GM21619 (cell line): ENCODE measurements around the gene NFE2.

Experiments
- ATAC-seq: cut with Tn5 transposase; IDR thresholded peaks from one replicate; pipeline ENCODE4 v1.9.1; 2021; ENCODE audit not compliant: unreplicated experiment

NFE2 gene

GRCh38 chr12:54306925-54307741, 6.3 kb upstream of the NFE2 start:
- ATAC-seq: no peak

- ATAC-seq: no peak
These were observed 3.5 kb upstream of the NFE2 start for GRCh38 chr12:54304187-54304810.

- no peak for ATAC-seq
These were observed 2.8 kb upstream of the NFE2 start for GRCh38 chr12:54303640-54304039.

- ATAC-seq: no peak
These were observed 723 bp upstream of the NFE2 start for GRCh38 chr12:54301428-54302048.

- ATAC-seq: no peak
These were observed 537 bp downstream of the NFE2 start for GRCh38 chr12:54300225-54300731.

- ATAC-seq: no peak
These were observed 1.1 kb downstream of the NFE2 start for GRCh38 chr12:54299515-54300224.

GRCh38 chr12:54298904-54299303, 1.9 kb downstream of the NFE2 start:
- ATAC-seq: no peak

GRCh38 chr12:54296393-54297099, 4.3 kb downstream of the NFE2 start:
- no peak for ATAC-seq

GRCh38 chr12:54294953-54295566, 5.8 kb downstream of the NFE2 start:
- ATAC-seq: no peak

GRCh38 chr12:54294152-54294952, 6.5 kb downstream of the NFE2 start:
- peak; percentile 57 for ATAC-seq

GRCh38 chr12:54292931-54293241, 7.9 kb downstream of the NFE2 start:
- ATAC-seq: no peak

GRCh38 chr12:54292083-54292930, 8.5 kb downstream of the NFE2 start:
- no peak for ATAC-seq

GRCh38 chr12:54287261-54288157, 13.3 kb downstream of the NFE2 start:
- ATAC-seq: no peak

- no peak for ATAC-seq
These were observed 14.5 kb downstream of the NFE2 start for GRCh38 chr12:54286042-54287030.

GRCh38 chr12:54285150-54286041, 15.4 kb downstream of the NFE2 start:
- ATAC-seq: no peak
